CD8-positive, alpha-beta memory T cell (primary cell): ENCODE measurements around the gene PIGT. TPM values are rescaled to one million over a fixed set of nuclear protein-coding genes. Genes with fewer than 3 reads are reported as not detected.

ENCODE experiments used
- CTCF ChIA-PET: fragments of 350-600 bp; sonication (Branson Sonifier 250); formaldehyde crosslinking; loops from one replicate; lab custom pipeline; 2021; ENCODE audit warnings: antibody characterized with exemption; lab: Charles Lee
- POLR2A ChIA-PET: fragments of 350-600 bp; sonication (Branson Sonifier 250); formaldehyde crosslinking; loops from one replicate; lab custom pipeline; 2021; ENCODE audit warnings: antibody characterized with exemption; lab: Charles Lee
- DNase-seq, 5 donors: peaks; one replicate each; pipeline versions ENCODE4 v3.0.0 to v3.0.0-alpha.2; 2020 to 2022; ENCODE audit warnings: mixed read lengths in 1 of 5
- H3K27ac ChIP-seq: one replicate; pipeline ENCODE4 v1.7.0; 2013; ENCODE audit warnings: low read depth, mild to moderate bottlenecking, low read length, moderate library complexity
- H3K27me3 ChIP-seq: 2 replicates; pipeline ENCODE4 v1.7.0; 2013; ENCODE audit warnings: low read length, mild to moderate bottlenecking; ENCODE audit not compliant: insufficient read depth, poor library complexity, severe bottlenecking
- H3K36me3 ChIP-seq: 2 replicates; pipeline ENCODE4 v1.7.0; 2013; ENCODE audit warnings: mild to moderate bottlenecking, low read length, moderate library complexity; ENCODE audit not compliant: insufficient read depth
- H3K4me1 ChIP-seq: 2 replicates; pipeline ENCODE4 v1.7.0; 2013; ENCODE audit warnings: mild to moderate bottlenecking, low read length, moderate library complexity; ENCODE audit not compliant: insufficient read depth
- H3K4me3 ChIP-seq: 2 replicates; pipeline ENCODE4 v1.7.0; 2013; ENCODE audit warnings: mild to moderate bottlenecking, low read length
- H3K9me3 ChIP-seq: 2 replicates; pipeline ENCODE4 v1.7.0; 2013; ENCODE audit warnings: mild to moderate bottlenecking, low read length
- H3K27ac Mint-ChIP-seq, 8 donors: one replicate each; pipeline ENCODE4 v1.8.0; 2020 to 2021; ENCODE audit warnings: mixed read lengths in 8 of 8, mild to moderate bottlenecking in 6 of 8, inconsistent platforms in 3 of 8, moderate library complexity in 3 of 8
- H3K27me3 Mint-ChIP-seq, 2 donors: one replicate each; pipeline ENCODE4 v1.8.0; 2020 to 2021; ENCODE audit warnings: mixed read lengths in 2 of 2, mild to moderate bottlenecking in 1 of 2, moderate library complexity in 1 of 2
- H3K36me3 Mint-ChIP-seq, 3 donors: one replicate each; pipeline ENCODE4 v1.8.0; 2020 to 2021; ENCODE audit warnings: mixed read lengths in 3 of 3, inconsistent platforms in 1 of 3, mild to moderate bottlenecking in 1 of 3
- H3K4me1 Mint-ChIP-seq, 3 donors: one replicate each; pipeline ENCODE4 v1.8.0; 2020 to 2021; ENCODE audit warnings: mixed read lengths in 3 of 3, inconsistent platforms in 1 of 3, mild to moderate bottlenecking in 1 of 3
- H3K4me3 Mint-ChIP-seq, 7 donors: one replicate each; pipeline ENCODE4 v1.8.0; 2020 to 2021; ENCODE audit warnings: mixed read lengths in 7 of 7, mild to moderate bottlenecking in 6 of 7, moderate library complexity in 4 of 7, inconsistent platforms in 2 of 7
- H3K9me3 Mint-ChIP-seq, 5 donors: one replicate each; pipeline ENCODE4 v1.8.0; 2020 to 2022; ENCODE audit warnings: mixed read lengths in 5 of 5, mild to moderate bottlenecking in 3 of 5, moderate library complexity in 2 of 5, inconsistent platforms in 1 of 5
- polyA plus RNA-seq: library from polyadenylated mRNA; unstranded; fragments of 300-500 nt; fragmentation: Illumina TruSeq; gene quantifications from one replicate; pipeline ENCODE4 v1.2.3, GENCODE V29; 2021
- total RNA-seq, 2 experiments: library from RNA; stranded (reverse); gene quantifications; one replicate each; pipeline ENCODE4 v1.2.3, GENCODE V29; 2021

PIGT gene
- total and polyA plus RNA-seq, 3 experiments from 2014 or later: 76.3 to 96.4 (median 76.4) TPM

- peaks cover 0 to 45% (median 0%) of the 10 kb centered on the region in 3 donors for H3K36me3 Mint-ChIP-seq
- DNase-seq: no peak
- H3K36me3 ChIP-seq: peaks cover 7% of the 10 kb centered on the region
- H3K27me3 Mint-ChIP-seq: no peaks in the 10 kb centered on the region
- H3K27me3 ChIP-seq: no peaks in the 10 kb centered on the region
- no peaks in the 10 kb centered on the region for H3K9me3 Mint-ChIP-seq
- H3K27ac ChIP-seq: no peak overlapping the region
- POLR2A ChIA-PET: interaction anchor here (1.5 to 3.7 kb wide), 2 partner anchors 9 to 35 kb away, joined by 6 to 66 read pairs; partner anchors contain the start of gene SYS1
- CTCF ChIA-PET: interaction anchor here (0.7 to 12.5 kb wide), 7 partner anchors 10 to 399 kb away, joined by 3 to 183 read pairs (median 15); partner anchors contain the start of genes PIGT and SYS1
- H3K9me3 ChIP-seq: no peaks in the 10 kb centered on the region
- peak overlapping the region; percentile 24 to 81 (median 70) for H3K27ac Mint-ChIP-seq
- H3K4me1 Mint-ChIP-seq: peaks cover 43 to 59% (median 46%) of the 10 kb centered on the region in 3 donors
- no peak overlapping the region for H3K4me3 ChIP-seq
- H3K4me3 Mint-ChIP-seq: peak overlapping the region in 5 of 7 donors; percentile 41 to 78 (median 57)
- peaks cover 24% of the 10 kb centered on the region for H3K4me1 ChIP-seq
Observed at GRCh38 chr20:45372241-45372640, 43.7 kb upstream of the PIGT start.

- Histone ChIP-seq H3K27me3 (no peaks in the 10 kb centered on the region), H3K9me3 (no peaks in the 10 kb centered on the region), H3K4me3 (peak overlapping the region; percentile 79), H3K36me3 (peaks cover 2% of the 10 kb centered on the region), H3K4me1 (peaks cover 19% of the 10 kb centered on the region), H3K27ac (peak overlapping the region; percentile 39)
- Mint-ChIP-seq H3K36me3 (peaks cover 0 to 40% (median 0%) of the 10 kb centered on the region in 3 donors), H3K27me3 (no peaks in the 10 kb centered on the region), H3K9me3 (no peaks in the 10 kb centered on the region), H3K4me1 (peaks cover 38 to 54% (median 40%) of the 10 kb centered on the region in 3 donors), H3K27ac (peak overlapping the region; percentile 80 to 98 (median 94)), H3K4me3 (peak overlapping the region; percentile 84 to 94 (median 86))
- no peak for DNase-seq
- POLR2A ChIA-PET: interaction anchor here (0.6 to 3.7 kb wide), 6 partner anchors 9 to 1842 kb away, joined by 3 to 66 read pairs (median 11); partner anchors contain the start of genes PIGT and SYS1
- CTCF ChIA-PET: interaction anchor here (0.5 to 12.5 kb wide), 24 partner anchors 10 to 412 kb away, joined by 3 to 183 read pairs (median 7); partner anchors contain the start of genes PIGT, SDC4 and SYS1
Observed at GRCh38 chr20:45372646-45373352, 43.1 kb upstream of the PIGT start.

GRCh38 chr20:45373353-45374100 is 42.4 kb upstream of the PIGT start:
- peak overlapping the region; percentile 84 to 94 (median 86) for H3K4me3 Mint-ChIP-seq
- Histone ChIP-seq H3K4me1 (peaks cover 13% of the 10 kb centered on the region), H3K4me3 (peak overlapping the region; percentile 79), H3K9me3 (no peaks in the 10 kb centered on the region), H3K36me3 (no peaks in the 10 kb centered on the region), H3K27me3 (no peaks in the 10 kb centered on the region), H3K27ac (peak overlapping the region; percentile 39)
- ChIA-PET CTCF (interaction anchor here (0.5 to 12.5 kb wide), 33 partner anchors 11 to 412 kb away, joined by 3 to 183 read pairs (median 6); partner anchors contain the start of genes PIGT, SDC4 and SYS1), POLR2A (interaction anchor here (0.6 to 3.7 kb wide), 7 partner anchors 10 to 1843 kb away, joined by 3 to 66 read pairs (median 6); partner anchors contain the start of genes PIGT and SYS1)
- H3K27me3 Mint-ChIP-seq: no peaks in the 10 kb centered on the region
- no peaks in the 10 kb centered on the region for H3K9me3 Mint-ChIP-seq
- peaks cover 0 to 33% (median 0%) of the 10 kb centered on the region in 3 donors for H3K36me3 Mint-ChIP-seq
- DNase-seq: peak; percentile 80 to 91 (median 85)
- peak overlapping the region; percentile 78 to 98 (median 94) for H3K27ac Mint-ChIP-seq
- peaks cover 30 to 47% (median 33%) of the 10 kb centered on the region in 3 donors for H3K4me1 Mint-ChIP-seq

GRCh38 chr20:45374101-45374467 is 41.9 kb upstream of the PIGT start:
- DNase-seq: no peak
- Mint-ChIP-seq H3K4me3 (peak overlapping the region; percentile 84 to 94 (median 86)), H3K36me3 (peaks cover 0 to 29% (median 0%) of the 10 kb centered on the region in 3 donors), H3K27ac (peak overlapping the region; percentile 78 to 98 (median 94)), H3K27me3 (no peaks in the 10 kb centered on the region), H3K4me1 (peaks cover 25 to 41% (median 27%) of the 10 kb centered on the region in 3 donors), H3K9me3 (no peaks in the 10 kb centered on the region)
- Histone ChIP-seq H3K27ac (no peak overlapping the region), H3K4me1 (peaks cover 7% of the 10 kb centered on the region), H3K9me3 (no peaks in the 10 kb centered on the region), H3K4me3 (no peak overlapping the region), H3K27me3 (no peaks in the 10 kb centered on the region), H3K36me3 (no peaks in the 10 kb centered on the region)
- CTCF ChIA-PET: interaction anchor here (0.9 to 12.5 kb wide), 30 partner anchors 11 to 397 kb away, joined by 3 to 183 read pairs (median 6); partner anchors contain the start of genes PIGT, SDC4 and SYS1
- POLR2A ChIA-PET: interaction anchor here (1.1 to 3.7 kb wide), 5 partner anchors 10 to 62 kb away, joined by 3 to 66 read pairs (median 16); partner anchors contain the start of genes PIGT and SYS1

- ChIA-PET POLR2A (no interaction called here), CTCF (interaction anchor here (1.3 to 12.5 kb wide), 9 partner anchors 12 to 396 kb away, joined by 3 to 183 read pairs (median 7); partner anchors contain the start of genes PIGT and SYS1)
- H3K36me3 Mint-ChIP-seq: peaks cover 0 to 27% (median 3%) of the 10 kb centered on the region in 3 donors
- no peaks in the 10 kb centered on the region for H3K9me3 Mint-ChIP-seq
- peaks cover 22 to 38% (median 24%) of the 10 kb centered on the region in 3 donors for H3K4me1 Mint-ChIP-seq
- H3K4me3 Mint-ChIP-seq: peak overlapping the region in 3 of 7 donors; percentile 41 to 84 (median 84)
- H3K27me3 Mint-ChIP-seq: no peaks in the 10 kb centered on the region
- no peaks in the 10 kb centered on the region for H3K36me3 ChIP-seq
- DNase-seq: no peak
- H3K27me3 ChIP-seq: no peaks in the 10 kb centered on the region
- no peak overlapping the region for H3K27ac ChIP-seq
- H3K4me3 ChIP-seq: no peak overlapping the region
- peak overlapping the region in 1 of 8 donors; percentile 78 for H3K27ac Mint-ChIP-seq
- H3K9me3 ChIP-seq: no peaks in the 10 kb centered on the region
- peaks cover 6% of the 10 kb centered on the region for H3K4me1 ChIP-seq
Observed at GRCh38 chr20:45374966-45375365, 41.0 kb upstream of the PIGT start.

- Mint-ChIP-seq H3K27me3 (no peaks in the 10 kb centered on the region), H3K4me3 (no peak overlapping the region), H3K9me3 (no peaks in the 10 kb centered on the region), H3K36me3 (peaks cover 0 to 26% (median 12%) of the 10 kb centered on the region in 3 donors), H3K4me1 (peaks cover 17 to 21% (median 20%) of the 10 kb centered on the region in 3 donors), H3K27ac (no peak overlapping the region)
- ChIA-PET POLR2A (no interaction called here), CTCF (interaction anchor here (1.4 to 12.5 kb wide), 5 partner anchors 10 to 394 kb away, joined by 3 to 183 read pairs (median 7); partner anchors contain the start of gene SYS1)
- Histone ChIP-seq H3K9me3 (no peaks in the 10 kb centered on the region), H3K27ac (no peak overlapping the region), H3K36me3 (no peaks in the 10 kb centered on the region), H3K4me1 (peaks cover 6% of the 10 kb centered on the region), H3K4me3 (no peak overlapping the region), H3K27me3 (no peaks in the 10 kb centered on the region)
- no peak for DNase-seq
Observed at GRCh38 chr20:45377269-45377668, 38.7 kb upstream of the PIGT start.

GRCh38 chr20:45378191-45378590 is 37.8 kb upstream of the PIGT start, which contains the start of gene TP53TG5:
TSS of gene TP53TG5 (minus strand) at chr20:45378325. CDS start at chr20:45378236, 89 bp downstream.
- H3K36me3 Mint-ChIP-seq: peaks cover 0 to 26% (median 12%) of the 10 kb centered on the region in 3 donors
- no peak within 1 kb of the TSS for H3K4me3 Mint-ChIP-seq
- H3K27me3 Mint-ChIP-seq: no peaks in the 10 kb centered on the region
- H3K27me3 ChIP-seq: no peaks in the 10 kb centered on the region
- no peaks in the 10 kb centered on the region for H3K9me3 Mint-ChIP-seq
- H3K4me1 Mint-ChIP-seq: peaks cover 12 to 13% (median 12%) of the 10 kb centered on the region in 3 donors
- peaks cover 2% of the 10 kb centered on the region for H3K4me1 ChIP-seq
- H3K4me3 ChIP-seq: no peak within 1 kb of the TSS
- ChIA-PET POLR2A (no interaction called here), CTCF (interaction anchor here (1.6 to 8.9 kb wide), 2 partner anchors 9 to 16 kb away, joined by 5 to 137 read pairs; partner anchors contain the start of gene SYS1)
- no peak for DNase-seq
- H3K27ac Mint-ChIP-seq: no peak within 1 kb of the TSS
- H3K36me3 ChIP-seq: no peaks in the 10 kb centered on the region
- no peak within 1 kb of the TSS for H3K27ac ChIP-seq
- no peaks in the 10 kb centered on the region for H3K9me3 ChIP-seq
